B cell (primary cell): ENCODE results near the gene ABCA4. TPM values are rescaled to one million over a fixed set of nuclear protein-coding genes. Genes with fewer than 3 reads are reported as not detected.

Experiments used
- ATAC-seq: fragments of 200-7000 bp; cut with Tn5 transposase; one replicate; pipeline ENCODE4 v1.10.0; 2021; ENCODE audit warnings: low read depth, mild to moderate bottlenecking, moderate number of reproducible peaks, moderate library complexity
- CTCF ChIA-PET: fragments of 350-600 bp; sonication (Branson Sonifier 250); formaldehyde crosslinking; loops from one replicate; lab custom pipeline; 2021; ENCODE audit warnings: antibody characterized with exemption, inconsistent platforms; lab: Charles Lee
- POLR2A ChIA-PET: fragments of 350-600 bp; sonication (Branson Sonifier 250); formaldehyde crosslinking; loops from one replicate; lab custom pipeline; 2021; ENCODE audit warnings: antibody characterized with exemption; lab: Charles Lee
- DNase-seq: peaks from one replicate; pipeline ENCODE4 v3.0.0; 2013
- H2AFZ ChIP-seq: 2 replicates; pipeline ENCODE4 v1.6.1; 2012; ENCODE audit warnings: mild to moderate bottlenecking, low read depth, low read length; ENCODE audit not compliant: insufficient read depth, poor library complexity, severe bottlenecking
- H3K27ac ChIP-seq, 2 donors: 1 replicate in 1 of 2; 2 replicates in 1 of 2; pipeline ENCODE4 v1.5.1; 2012 to 2013; ENCODE audit warnings: low read length in 2 of 2, mild to moderate bottlenecking in 2 of 2, moderate library complexity in 1 of 2
- H3K27me3 ChIP-seq, 4 experiments: fragments of 200-600 bp in 1 of 4; sonication (generic) in 1 of 4; replicated peaks in 1 of 4; 1 replicate in 2 of 4; 2 replicates in 2 of 4; pipeline versions ENCODE4 v1.6.1 to v1.7.0; 2013 to 2016; ENCODE audit warnings: low read length in 3 of 4, mild to moderate bottlenecking in 2 of 4, mixed read lengths in 1 of 4, moderate library complexity in 1 of 4; ENCODE audit not compliant: insufficient read depth in 4 of 4, control insufficient read depth in 3 of 4; ENCODE audit errors: control extremely low read depth in 1 of 4
- H3K36me3 ChIP-seq, 2 experiments: replicated peaks in 1 of 2; 1 replicate in 1 of 2; 2 replicates in 1 of 2; pipeline versions ENCODE4 v1.6.1 to v1.7.1; 2013; ENCODE audit warnings: low read length in 1 of 2; ENCODE audit not compliant: insufficient read depth in 2 of 2, control insufficient read depth in 1 of 2; ENCODE audit errors: control extremely low read depth in 1 of 2, extremely low read depth in 1 of 2
- H3K4me1 ChIP-seq, 2 donors: fragments of 200-600 bp in 1 of 2; sonication (generic) in 1 of 2; 1 replicate in 1 of 2; 2 replicates in 1 of 2; pipeline versions ENCODE4 v1.5.1 to v1.6.1; 2013 to 2017; ENCODE audit warnings: low read length in 2 of 2; ENCODE audit not compliant: control insufficient read depth in 2 of 2, insufficient read depth in 2 of 2
- H3K4me2 ChIP-seq: replicated peaks from 2 replicates; pipeline ENCODE3; 2012; ENCODE audit warnings: mild to moderate bottlenecking, low read depth, low read length; ENCODE audit not compliant: poor library complexity, severe bottlenecking
- H3K4me3 ChIP-seq, 5 experiments: fragments of 200-600 bp in 1 of 5; sonication (generic) in 1 of 5; 1 replicate in 3 of 5; 2 replicates in 2 of 5; pipeline versions ENCODE4 v1.5.1 to v1.7.0; 2011 to 2016; ENCODE audit warnings: low read length in 4 of 5, mild to moderate bottlenecking in 4 of 5, low read depth in 2 of 5, control low read depth in 1 of 5, moderate library complexity in 1 of 5; ENCODE audit not compliant: insufficient read depth in 1 of 5; ENCODE audit errors: control extremely low read depth in 1 of 5, extremely low read depth in 1 of 5
- H3K79me2 ChIP-seq: fragments of 200-600 bp; sonication (generic); one replicate; pipeline ENCODE4 v1.6.0; 2016; ENCODE audit warnings: low read length; ENCODE audit not compliant: control insufficient read depth, insufficient read depth
- H3K9ac ChIP-seq: fragments of 200-600 bp; sonication (generic); 2 replicates; pipeline ENCODE4 v1.6.1; 2017; ENCODE audit warnings: mild to moderate bottlenecking, low read length, moderate library complexity
- H3K9me3 ChIP-seq, 3 donors: one replicate each; pipeline versions ENCODE4 v1.6.1 to v1.7.1; 2013; ENCODE audit warnings: low read length in 2 of 3; ENCODE audit not compliant: control insufficient read depth in 2 of 3, insufficient read depth in 1 of 3; ENCODE audit errors: control extremely low read depth in 1 of 3
- H4K20me1 ChIP-seq: 2 replicates; pipeline ENCODE4 v1.6.0; 2012; ENCODE audit warnings: mild to moderate bottlenecking, low read length; ENCODE audit not compliant: insufficient read depth, control insufficient read depth, poor library complexity, severe bottlenecking
- H3K27ac Mint-ChIP-seq: one replicate; pipeline ENCODE4 v1.8.0; 2021; ENCODE audit warnings: mixed read lengths
- H3K27me3 Mint-ChIP-seq: one replicate; pipeline ENCODE4 v1.8.0; 2021; ENCODE audit warnings: mixed read lengths
- H3K4me1 Mint-ChIP-seq: one replicate; pipeline ENCODE4 v1.8.0; 2021; ENCODE audit warnings: mixed read lengths
- H3K4me3 Mint-ChIP-seq: one replicate; pipeline ENCODE4 v1.8.0; 2021; ENCODE audit warnings: mixed read lengths
- H3K9me3 Mint-ChIP-seq: one replicate; pipeline ENCODE4 v1.8.0; 2022; ENCODE audit warnings: mixed read lengths; ENCODE audit not compliant: insufficient read depth
- EZH2 ChIP-seq: IDR thresholded peaks from 2 replicates; pipeline ENCODE4 v1.6.1; 2012; ENCODE audit warnings: borderline replicate concordance, low read depth, mild to moderate bottlenecking, moderate library complexity, low read length; ENCODE audit not compliant: insufficient read depth, poor library complexity, severe bottlenecking
- WGBS: methylation state at CpG from one replicate; pipeline ENCODE4 v1.1.5; 2013; ENCODE audit warnings: missing lambda C conversion rate; ENCODE audit not compliant: insufficient coverage; 5-methylcytosine and 5-hydroxymethylcytosine counted together
- intact Hi-C: fragments of 100-400 bp; cut with micrococcal nuclease; formaldehyde crosslinking; loops from one replicate; pipeline ENCODE4 v1.10.0; 2022
- polyA plus RNA-seq: library from polyadenylated mRNA; depleted of rRNA; stranded (reverse); fragments of >200 nt; gene quantifications from 2 replicates; pipeline ENCODE4 v1.2.3, GENCODE V29; 2012
- total RNA-seq, 2 donors: library from RNA; stranded (reverse); fragments of 120-200 nt in 1 of 2; gene quantifications; 1 replicate in 1 of 2; 2 replicates in 1 of 2; pipeline versions ENCODE4 v1.2.3 to v1.2.4, GENCODE V29; 2013 to 2022
- TF ChIP-seq, protein P1 (sequence below): fragments of 200-600 bp; IDR thresholded peaks from one replicate; pipeline ENCODE4 v1.8.0; 2022; ENCODE audit warnings: antibody characterized with exemption, mild to moderate bottlenecking

Gene ABCA4
- total and polyA plus RNA-seq, 2 donors (not counting 1 experiment from before 2014, with no cell fraction given) = not detected

DNA sequence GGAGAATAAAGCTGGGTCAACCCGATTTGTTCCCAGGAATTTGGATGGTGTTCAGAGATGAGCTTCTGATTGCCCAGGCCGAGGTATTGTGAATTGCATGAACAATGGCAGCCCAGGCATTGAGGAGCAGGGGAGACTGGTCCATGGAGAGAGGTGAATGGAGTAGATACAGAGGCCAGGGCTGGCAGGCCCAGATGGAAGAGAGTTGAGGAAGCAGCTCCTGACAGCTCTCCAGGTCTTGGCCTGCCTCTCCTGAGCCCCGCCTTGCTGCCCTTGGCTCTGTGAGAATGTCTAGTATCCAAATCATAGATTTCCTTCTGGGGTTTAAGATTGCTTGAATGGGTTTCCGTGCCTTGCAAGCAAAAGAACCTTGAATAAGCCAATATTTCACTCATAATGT is 11.5 kb downstream of the ABCA4 start:
- POLR2A ChIA-PET = no interaction called here
- TF ChIP-seq, protein P1, sequence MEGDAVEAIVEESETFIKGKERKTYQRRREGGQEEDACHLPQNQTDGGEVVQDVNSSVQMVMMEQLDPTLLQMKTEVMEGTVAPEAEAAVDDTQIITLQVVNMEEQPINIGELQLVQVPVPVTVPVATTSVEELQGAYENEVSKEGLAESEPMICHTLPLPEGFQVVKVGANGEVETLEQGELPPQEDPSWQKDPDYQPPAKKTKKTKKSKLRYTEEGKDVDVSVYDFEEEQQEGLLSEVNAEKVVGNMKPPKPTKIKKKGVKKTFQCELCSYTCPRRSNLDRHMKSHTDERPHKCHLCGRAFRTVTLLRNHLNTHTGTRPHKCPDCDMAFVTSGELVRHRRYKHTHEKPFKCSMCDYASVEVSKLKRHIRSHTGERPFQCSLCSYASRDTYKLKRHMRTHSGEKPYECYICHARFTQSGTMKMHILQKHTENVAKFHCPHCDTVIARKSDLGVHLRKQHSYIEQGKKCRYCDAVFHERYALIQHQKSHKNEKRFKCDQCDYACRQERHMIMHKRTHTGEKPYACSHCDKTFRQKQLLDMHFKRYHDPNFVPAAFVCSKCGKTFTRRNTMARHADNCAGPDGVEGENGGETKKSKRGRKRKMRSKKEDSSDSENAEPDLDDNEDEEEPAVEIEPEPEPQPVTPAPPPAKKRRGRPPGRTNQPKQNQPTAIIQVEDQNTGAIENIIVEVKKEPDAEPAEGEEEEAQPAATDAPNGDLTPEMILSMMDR = no peak
- TF ChIP-seq EZH2 = no peak
- Histone ChIP-seq H3K79me2 (no peaks in the 10 kb centered on the region), H3K36me3 (no peaks in the 10 kb centered on the region), H3K4me1 (no peaks in the 10 kb centered on the region), H4K20me1 (no peaks in the 10 kb centered on the region), H3K9me3 (peaks cover 0 to 4% (median 0%) of the 10 kb centered on the region in 3 donors), H3K4me2 (no peak overlapping the region), H3K9ac (no peak overlapping the region), H3K4me3 (no peak overlapping the region), H3K27me3 (peaks cover 0 to 24% (median 6%) of the 10 kb centered on the region in 4 experiments), H2AFZ (no peak overlapping the region), H3K27ac (no peak overlapping the region)
- CTCF ChIA-PET = no interaction called here
- Mint-ChIP-seq H3K4me1 (no peaks in the 10 kb centered on the region), H3K27me3 (peaks cover 27% of the 10 kb centered on the region), H3K4me3 (no peak overlapping the region), H3K9me3 (no peaks in the 10 kb centered on the region), H3K27ac (no peak overlapping the region)
- 71% methylated on average over 3 of the region's 4 CpGs for WGBS
- intact Hi-C loops = no loop called here
- ATAC-seq = no peak
- DNase-seq = no peak

DNA sequence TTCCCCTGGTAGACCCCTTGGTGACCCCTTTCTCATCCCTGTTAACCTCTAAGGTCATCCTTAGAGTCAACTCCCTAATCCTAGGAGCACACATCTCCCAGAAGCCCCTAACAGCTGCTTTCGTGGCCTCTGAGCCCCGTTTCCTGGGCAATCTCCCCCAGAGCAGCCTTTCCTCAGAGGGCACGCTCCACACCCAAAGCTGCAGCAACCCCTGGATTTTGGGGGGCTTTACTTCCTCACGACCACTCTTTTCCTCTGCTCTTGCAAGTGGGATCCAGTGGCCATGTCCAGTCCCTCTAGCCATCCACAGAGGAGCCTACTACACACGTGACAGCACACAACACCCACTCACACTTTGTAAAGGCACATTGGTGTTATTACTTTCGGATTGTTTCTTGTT is 13.8 kb downstream of the ABCA4 start:
- ChIA-PET CTCF (no interaction called here), POLR2A (no interaction called here)
- Histone ChIP-seq H3K79me2 (no peaks in the 10 kb centered on the region), H2AFZ (no peak overlapping the region), H3K4me1 (no peaks in the 10 kb centered on the region), H3K9ac (no peak overlapping the region), H3K27me3 (peaks cover 0 to 32% (median 11%) of the 10 kb centered on the region in 4 experiments), H3K9me3 (peaks cover 0 to 4% (median 0%) of the 10 kb centered on the region in 3 donors), H3K36me3 (no peaks in the 10 kb centered on the region), H3K27ac (no peak overlapping the region), H3K4me3 (no peak overlapping the region), H4K20me1 (no peaks in the 10 kb centered on the region), H3K4me2 (no peak overlapping the region)
- H3K4me1 Mint-ChIP-seq = no peaks in the 10 kb centered on the region
- H3K27me3 Mint-ChIP-seq = peaks cover 45% of the 10 kb centered on the region
- no peak for TF ChIP-seq EZH2
- TF ChIP-seq, protein P1 = no peak
- H3K27ac Mint-ChIP-seq = no peak overlapping the region
- intact Hi-C loops = no loop called here
- no peaks in the 10 kb centered on the region for H3K9me3 Mint-ChIP-seq
- H3K4me3 Mint-ChIP-seq = no peak overlapping the region
- ATAC-seq (no peak), DNase-seq (no peak)
- WGBS = 78% methylated on average over 4 of the region's 6 CpGs
